ENCODE measurements around the gene EGFL7.

- TF ChIP-seq POLR2A (IDR thresholded peaks at IDR 0.05) (no peak), CTCF (IDR thresholded peaks at IDR 0.05) (no peak)
Observed at GRCh38 chr9:136690104-136690805, 27.5 kb downstream of the EGFL7 start.
